ENCODE data around the gene CACNA1I.

Gene CACNA1I

DNA sequence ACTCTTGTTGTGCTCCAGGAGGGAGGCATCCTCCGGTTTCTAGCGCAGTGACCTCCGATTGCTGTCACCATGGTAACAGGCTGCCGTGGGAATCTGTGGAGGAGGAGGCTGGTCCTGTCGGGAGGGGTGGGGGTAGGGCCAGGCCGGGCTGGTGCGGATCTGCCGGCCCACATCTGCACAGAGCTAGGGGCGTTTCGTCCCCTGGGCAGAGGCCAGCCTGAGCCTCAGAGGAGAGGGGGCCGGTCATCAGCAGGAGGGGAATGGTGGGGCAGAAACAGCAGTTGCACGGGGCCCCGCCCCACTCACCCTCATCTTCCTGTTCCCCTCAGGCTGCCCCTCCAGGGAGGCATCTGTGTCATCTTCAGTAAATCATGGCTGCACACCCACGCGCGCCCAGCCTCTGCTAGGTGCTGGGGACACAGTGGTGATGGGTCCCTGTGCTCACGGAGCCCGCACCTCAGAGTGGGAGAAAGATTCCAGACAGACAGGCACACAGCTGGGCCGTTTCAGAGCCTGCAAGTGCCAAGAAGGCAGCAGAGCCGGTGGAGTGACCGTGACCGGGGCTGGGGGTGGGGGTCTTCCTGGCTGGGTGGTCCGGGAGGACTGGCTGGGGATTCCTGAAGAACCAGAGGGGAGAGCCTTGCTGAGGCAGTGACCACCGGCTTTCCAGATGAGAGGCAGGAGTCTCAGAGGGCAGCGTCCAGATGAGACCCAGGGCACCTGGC, 120.5 kb downstream of the CACNA1I start:
- TF ChIP-seq, protein P1, sequence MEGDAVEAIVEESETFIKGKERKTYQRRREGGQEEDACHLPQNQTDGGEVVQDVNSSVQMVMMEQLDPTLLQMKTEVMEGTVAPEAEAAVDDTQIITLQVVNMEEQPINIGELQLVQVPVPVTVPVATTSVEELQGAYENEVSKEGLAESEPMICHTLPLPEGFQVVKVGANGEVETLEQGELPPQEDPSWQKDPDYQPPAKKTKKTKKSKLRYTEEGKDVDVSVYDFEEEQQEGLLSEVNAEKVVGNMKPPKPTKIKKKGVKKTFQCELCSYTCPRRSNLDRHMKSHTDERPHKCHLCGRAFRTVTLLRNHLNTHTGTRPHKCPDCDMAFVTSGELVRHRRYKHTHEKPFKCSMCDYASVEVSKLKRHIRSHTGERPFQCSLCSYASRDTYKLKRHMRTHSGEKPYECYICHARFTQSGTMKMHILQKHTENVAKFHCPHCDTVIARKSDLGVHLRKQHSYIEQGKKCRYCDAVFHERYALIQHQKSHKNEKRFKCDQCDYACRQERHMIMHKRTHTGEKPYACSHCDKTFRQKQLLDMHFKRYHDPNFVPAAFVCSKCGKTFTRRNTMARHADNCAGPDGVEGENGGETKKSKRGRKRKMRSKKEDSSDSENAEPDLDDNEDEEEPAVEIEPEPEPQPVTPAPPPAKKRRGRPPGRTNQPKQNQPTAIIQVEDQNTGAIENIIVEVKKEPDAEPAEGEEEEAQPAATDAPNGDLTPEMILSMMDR (IDR thresholded peaks at IDR 0.05; ENCODE audit: extremely low read depth, missing control alignments): no peak
- no peak for DNase-seq (ENCODE audit: low spot score)

DNA sequence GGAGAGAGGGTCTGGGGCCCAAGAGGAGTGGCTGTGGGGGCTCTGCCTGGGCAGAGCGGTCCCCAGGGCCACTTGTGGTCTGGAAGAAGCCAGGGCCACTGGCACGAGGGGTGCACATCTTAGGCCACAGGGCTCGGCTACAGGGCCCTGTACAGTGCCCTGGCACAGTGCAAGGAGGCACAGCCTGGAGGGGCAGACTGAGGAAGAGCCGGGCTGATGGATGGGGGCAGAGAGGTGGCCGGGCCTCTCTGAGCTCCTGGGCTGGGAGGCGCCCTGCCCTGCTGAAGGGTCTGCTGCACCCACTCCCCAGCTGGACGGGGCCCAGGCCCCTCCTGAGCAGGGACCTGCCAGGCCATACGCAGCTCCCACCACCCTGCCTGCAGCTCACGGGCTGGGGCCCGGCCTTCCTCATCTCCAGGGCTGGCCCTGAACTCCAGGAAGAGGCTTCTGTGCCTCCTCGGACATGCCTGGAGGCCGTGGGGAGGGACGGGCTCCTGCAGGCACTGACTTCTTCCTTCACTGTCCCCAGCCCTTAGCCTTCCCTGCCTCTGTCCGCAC, 123.5 kb downstream of the CACNA1I start:
- TF ChIP-seq, protein P1 (IDR thresholded peaks at IDR 0.05; ENCODE audit: extremely low read depth, missing control alignments): no peak
- DNase-seq (ENCODE audit: low spot score): no peak

DNA sequence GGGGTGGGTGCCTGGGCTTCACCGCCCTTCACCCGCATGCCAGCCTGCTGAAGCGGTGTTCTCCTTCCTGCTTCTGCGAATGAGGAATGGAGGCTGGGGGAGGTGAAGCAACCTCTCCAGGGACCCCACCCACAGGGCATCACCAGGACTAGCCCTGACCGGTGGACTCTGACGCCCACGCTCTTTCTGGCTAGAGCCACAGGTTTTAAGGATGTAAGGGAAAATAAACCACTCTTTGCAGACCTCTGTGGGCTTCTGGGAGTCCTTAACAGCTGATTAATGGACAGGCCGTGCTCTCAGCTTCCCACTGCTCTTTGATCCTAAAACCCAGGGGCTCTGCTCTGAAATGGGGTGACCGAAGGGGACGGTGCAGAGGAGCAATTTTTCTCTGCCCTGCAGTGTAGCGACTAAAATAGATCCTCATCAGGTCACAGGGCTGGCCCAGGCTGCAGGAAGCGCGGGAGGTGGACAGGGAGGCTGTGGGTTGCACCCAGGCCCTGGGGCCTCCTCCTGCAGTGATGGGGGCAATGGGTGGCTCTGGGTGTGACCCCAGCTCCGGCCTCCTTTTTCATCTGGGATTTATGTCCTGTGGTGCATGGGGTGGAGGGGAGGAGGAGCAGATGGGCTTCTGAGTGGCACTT, 127.4 kb downstream of the CACNA1I start:
- TF ChIP-seq, protein P1 (IDR thresholded peaks at IDR 0.05; ENCODE audit: extremely low read depth, missing control alignments): no peak
- no peak for DNase-seq (ENCODE audit: low spot score)

- DNase-seq (ENCODE audit: low spot score): no peak
- TF ChIP-seq, protein P1 (IDR thresholded peaks at IDR 0.05; ENCODE audit: extremely low read depth, missing control alignments): no peak
These were observed 129.2 kb downstream of the CACNA1I start for GRCh38 chr22:39699631-39700360.

- DNase-seq (ENCODE audit: low spot score): no peak
- TF ChIP-seq, protein P1 (IDR thresholded peaks at IDR 0.05; ENCODE audit: extremely low read depth, missing control alignments): no peak
These were observed 130.0 kb downstream of the CACNA1I start for GRCh38 chr22:39700565-39700964.

- TF ChIP-seq, protein P1 (IDR thresholded peaks at IDR 0.05; ENCODE audit: extremely low read depth, missing control alignments): no peak
- no peak for DNase-seq (ENCODE audit: low spot score)
These were observed 132.5 kb downstream of the CACNA1I start for GRCh38 chr22:39703091-39703490.

Measured in GM20000 (cell line).